Tibial nerve (tissue), 3 donors: ENCODE measurements around the gene IQCF2.

Experiments used
- POLR2A ChIP-seq, 2 donors: fragments of 450-650 bp; IDR thresholded peaks; one replicate each; pipeline ENCODE4 v1.6.1; 2017; ENCODE audit warnings: antibody characterized with exemption in 2 of 2, mild to moderate bottlenecking in 2 of 2, moderate library complexity in 2 of 2
- TF ChIP-seq, protein P1 (sequence below), 5 experiments: fragments of 200-600 bp in 3 of 5; fragments of 450-650 bp in 2 of 5; sonication (generic) in 3 of 5; IDR thresholded peaks; one replicate each; pipeline ENCODE4 v1.5.1; 2016 to 2019; ENCODE audit warnings: antibody characterized with exemption in 5 of 5, mild to moderate bottlenecking in 3 of 5, moderate library complexity in 2 of 5

DNA sequence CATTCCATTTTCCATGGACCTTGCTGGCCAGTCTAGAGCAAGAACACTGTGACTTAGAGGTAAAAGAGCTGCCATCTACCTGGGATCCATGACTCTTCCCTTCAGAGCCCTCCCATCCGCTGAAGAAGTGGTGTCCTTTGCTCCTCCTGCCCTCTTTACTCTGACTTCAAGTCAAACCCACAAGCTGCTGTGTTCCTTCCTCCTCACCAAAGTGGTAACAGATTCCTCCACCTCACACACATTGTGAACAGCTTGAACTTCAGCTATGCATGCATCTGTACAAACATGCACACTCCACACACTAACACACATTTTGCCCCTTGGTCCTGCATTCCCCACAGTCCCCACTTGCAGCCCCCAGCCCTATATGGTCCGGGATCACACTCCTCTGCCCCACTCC is 13.0 kb downstream of the IQCF2 start:
- TF ChIP-seq, protein P1, sequence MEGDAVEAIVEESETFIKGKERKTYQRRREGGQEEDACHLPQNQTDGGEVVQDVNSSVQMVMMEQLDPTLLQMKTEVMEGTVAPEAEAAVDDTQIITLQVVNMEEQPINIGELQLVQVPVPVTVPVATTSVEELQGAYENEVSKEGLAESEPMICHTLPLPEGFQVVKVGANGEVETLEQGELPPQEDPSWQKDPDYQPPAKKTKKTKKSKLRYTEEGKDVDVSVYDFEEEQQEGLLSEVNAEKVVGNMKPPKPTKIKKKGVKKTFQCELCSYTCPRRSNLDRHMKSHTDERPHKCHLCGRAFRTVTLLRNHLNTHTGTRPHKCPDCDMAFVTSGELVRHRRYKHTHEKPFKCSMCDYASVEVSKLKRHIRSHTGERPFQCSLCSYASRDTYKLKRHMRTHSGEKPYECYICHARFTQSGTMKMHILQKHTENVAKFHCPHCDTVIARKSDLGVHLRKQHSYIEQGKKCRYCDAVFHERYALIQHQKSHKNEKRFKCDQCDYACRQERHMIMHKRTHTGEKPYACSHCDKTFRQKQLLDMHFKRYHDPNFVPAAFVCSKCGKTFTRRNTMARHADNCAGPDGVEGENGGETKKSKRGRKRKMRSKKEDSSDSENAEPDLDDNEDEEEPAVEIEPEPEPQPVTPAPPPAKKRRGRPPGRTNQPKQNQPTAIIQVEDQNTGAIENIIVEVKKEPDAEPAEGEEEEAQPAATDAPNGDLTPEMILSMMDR (IDR thresholded peaks at IDR 0.05): no peak
- TF ChIP-seq POLR2A (IDR thresholded peaks at IDR 0.05): no peak
